22Rv1 (cell line): ENCODE results near the gene DCAF17.
"Not testable (repeated sequence)": the region's sequence is repeated elsewhere in the genome, so short reads cannot be mapped to it uniquely, and the experiment has no call there.

Source experiments
- H3K27ac ChIP-seq: fragments of 450-650 bp; 2 replicates; pipeline ENCODE4 v1.5.1; 2017
- ZFX ChIP-seq: fragments of 450-650 bp; IDR thresholded peaks from 2 replicates; pipeline ENCODE4 v1.6.1; 2017; ENCODE audit warnings: antibody characterized with exemption, borderline replicate concordance
- TF ChIP-seq, protein P1 (sequence below): fragments of 450-650 bp; IDR thresholded peaks from 2 replicates; pipeline ENCODE4 v1.5.1; 2017; ENCODE audit warnings: mild to moderate bottlenecking

Gene DCAF17

DNA sequence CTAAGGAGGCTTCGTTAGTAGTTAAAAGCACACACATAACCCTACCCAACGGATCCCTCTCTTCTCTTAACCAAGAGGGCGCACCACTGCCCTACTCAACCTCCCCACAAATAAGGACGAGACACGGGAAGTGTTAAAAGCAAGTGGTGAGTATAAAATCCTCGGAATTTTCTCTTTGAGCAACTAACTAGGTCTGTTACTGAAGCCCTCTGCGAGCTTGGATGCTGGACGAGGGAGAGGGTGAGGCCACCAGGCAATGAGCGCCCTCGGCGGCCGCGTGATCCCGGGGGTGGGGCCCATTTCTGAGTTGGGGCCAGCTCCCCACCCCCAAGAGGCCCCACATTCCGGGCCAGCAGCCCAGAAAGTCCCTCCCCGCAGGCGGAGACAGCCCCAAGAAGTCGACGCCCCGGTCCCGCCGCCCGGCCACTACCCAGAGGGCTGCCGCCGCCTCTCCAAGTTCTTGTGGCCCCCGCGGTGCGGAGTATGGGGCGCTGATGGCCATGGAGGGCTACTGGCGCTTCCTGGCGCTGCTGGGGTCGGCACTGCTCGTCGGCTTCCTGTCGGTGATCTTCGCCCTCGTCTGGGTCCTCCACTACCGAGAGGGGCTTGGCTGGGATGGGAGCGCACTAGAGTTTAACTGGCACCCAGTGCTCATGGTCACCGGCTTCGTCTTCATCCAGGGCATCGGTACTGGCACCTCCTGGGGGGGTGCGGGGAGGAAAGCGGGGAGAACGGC lies 88.2 kb downstream of the DCAF17 start, which contains the start of gene CYBRD1:
Gene CYBRD1, plus strand, starts transcription at position 423 of the 736 bp plus-strand sequence. Its CDS starts 72 bp downstream, at position 495.
- TF ChIP-seq ZFX = no peak
- TF ChIP-seq, protein P1, sequence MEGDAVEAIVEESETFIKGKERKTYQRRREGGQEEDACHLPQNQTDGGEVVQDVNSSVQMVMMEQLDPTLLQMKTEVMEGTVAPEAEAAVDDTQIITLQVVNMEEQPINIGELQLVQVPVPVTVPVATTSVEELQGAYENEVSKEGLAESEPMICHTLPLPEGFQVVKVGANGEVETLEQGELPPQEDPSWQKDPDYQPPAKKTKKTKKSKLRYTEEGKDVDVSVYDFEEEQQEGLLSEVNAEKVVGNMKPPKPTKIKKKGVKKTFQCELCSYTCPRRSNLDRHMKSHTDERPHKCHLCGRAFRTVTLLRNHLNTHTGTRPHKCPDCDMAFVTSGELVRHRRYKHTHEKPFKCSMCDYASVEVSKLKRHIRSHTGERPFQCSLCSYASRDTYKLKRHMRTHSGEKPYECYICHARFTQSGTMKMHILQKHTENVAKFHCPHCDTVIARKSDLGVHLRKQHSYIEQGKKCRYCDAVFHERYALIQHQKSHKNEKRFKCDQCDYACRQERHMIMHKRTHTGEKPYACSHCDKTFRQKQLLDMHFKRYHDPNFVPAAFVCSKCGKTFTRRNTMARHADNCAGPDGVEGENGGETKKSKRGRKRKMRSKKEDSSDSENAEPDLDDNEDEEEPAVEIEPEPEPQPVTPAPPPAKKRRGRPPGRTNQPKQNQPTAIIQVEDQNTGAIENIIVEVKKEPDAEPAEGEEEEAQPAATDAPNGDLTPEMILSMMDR = no peak
- H3K27ac ChIP-seq = peak within 1 kb of the TSS; percentile 51

DNA sequence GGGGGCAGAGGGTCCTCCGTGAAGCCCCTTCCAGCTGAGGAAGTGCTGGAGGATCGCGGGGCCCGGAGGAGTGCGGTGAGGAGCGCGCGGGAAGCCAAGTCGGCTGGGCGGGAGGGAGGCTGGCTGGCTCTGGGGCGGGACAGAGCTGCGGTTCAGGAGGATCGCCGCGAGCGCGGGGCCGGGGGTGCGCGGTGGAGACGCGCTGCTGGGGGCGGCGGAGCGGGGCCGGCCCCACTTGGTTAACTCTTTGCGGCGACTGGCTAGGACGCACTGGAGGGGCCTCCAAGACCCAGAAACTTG lies 88.7 kb downstream of the DCAF17 start:
- H3K27ac ChIP-seq = peak overlapping the region; percentile 51; the same call in 1 of the 2 replicates
- TF ChIP-seq ZFX = no peak
- TF ChIP-seq, protein P1 = no peak

DNA sequence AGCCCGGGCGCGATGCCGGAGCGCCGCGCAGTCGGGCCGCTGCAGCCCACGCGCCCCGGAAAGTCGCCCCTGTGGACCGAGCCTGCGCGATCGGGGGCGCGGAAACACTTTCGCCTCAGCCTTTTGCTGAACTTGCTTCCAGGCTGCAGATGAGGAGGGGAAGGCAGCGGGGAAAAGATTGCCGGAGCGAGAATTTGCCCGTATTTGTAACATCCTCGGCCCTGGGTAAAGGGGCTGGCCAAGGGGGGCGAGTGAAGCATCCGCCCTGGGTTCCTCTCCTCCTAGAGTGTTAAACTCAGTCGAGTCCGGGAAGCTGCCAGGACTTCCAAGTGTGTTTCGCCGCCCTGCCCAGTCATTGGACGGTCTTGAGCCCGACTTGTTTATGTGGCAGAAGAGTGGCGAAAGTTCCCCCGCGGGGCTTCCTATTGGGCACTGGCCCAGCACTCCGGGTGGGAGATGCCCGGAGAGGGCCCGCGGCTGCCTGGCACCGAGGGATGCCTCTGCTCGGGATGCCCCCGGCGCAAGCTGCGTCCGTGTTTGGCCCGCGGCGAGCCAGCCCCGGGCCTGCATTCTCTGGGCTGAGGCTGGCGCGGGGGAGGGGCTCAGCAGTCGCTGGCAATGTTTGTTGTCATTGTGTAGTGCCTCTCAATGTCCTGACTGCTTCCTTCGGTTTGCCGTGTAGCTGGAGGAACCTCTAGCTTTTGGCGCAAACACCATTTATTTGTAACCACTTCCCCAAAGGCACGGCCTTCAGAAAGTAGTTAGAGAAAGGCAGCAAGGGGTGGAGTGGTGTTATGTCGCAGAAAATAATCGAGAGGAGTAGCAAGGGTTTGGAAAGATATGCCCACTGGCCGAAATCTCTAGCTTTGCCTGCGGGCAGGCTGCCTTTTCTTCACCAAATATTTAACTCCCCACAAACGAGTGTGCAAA lies 89.3 kb downstream of the DCAF17 start:
- H3K27ac ChIP-seq = peak overlapping the region; percentile 51
- TF ChIP-seq ZFX = no peak
- TF ChIP-seq, protein P1 = no peak

DNA sequence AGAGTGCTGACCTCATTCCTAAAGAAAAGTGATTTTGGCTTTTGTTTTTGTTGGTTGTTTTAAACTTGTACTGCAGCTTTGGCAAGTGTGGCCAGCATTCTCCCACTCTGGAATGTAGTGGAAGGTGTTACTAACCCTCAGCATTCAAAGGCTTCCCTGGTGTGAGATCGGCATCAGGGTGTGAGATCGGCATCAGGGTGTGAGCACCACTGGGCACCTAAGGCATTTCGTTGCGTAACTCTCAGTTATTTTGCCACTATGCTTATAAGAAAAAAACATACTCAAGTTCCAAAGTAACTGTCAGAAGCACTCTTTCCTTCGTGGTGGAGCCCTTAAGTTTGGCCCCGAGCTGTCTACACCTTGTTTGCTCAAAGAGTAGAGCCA lies 90.0 kb downstream of the DCAF17 start:
- no peak for TF ChIP-seq ZFX
- TF ChIP-seq, protein P1 = no peak
- H3K27ac ChIP-seq = peak overlapping the region; percentile 51

DNA sequence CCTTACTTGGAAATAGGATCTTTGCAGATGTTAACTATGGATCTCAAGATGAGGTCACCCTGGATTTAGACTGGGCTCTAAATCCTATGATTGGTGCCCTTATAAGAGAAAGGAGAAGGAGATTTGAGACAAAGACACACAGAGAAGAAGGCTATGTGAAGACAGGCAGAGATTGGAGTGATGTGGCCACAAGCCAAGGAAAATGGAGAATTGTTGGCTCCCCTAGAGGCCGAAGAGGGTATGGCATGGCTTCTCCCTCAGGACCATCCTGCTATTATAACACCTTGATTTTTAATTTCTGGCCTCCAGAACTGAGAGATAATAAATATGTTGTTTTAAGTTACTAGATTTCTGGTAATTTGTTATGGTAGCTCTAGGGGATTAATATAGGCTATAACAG lies 95.9 kb downstream of the DCAF17 start:
- no peak overlapping the region for H3K27ac ChIP-seq
- no peak for TF ChIP-seq ZFX
- TF ChIP-seq, protein P1 = peak; percentile 46

DNA sequence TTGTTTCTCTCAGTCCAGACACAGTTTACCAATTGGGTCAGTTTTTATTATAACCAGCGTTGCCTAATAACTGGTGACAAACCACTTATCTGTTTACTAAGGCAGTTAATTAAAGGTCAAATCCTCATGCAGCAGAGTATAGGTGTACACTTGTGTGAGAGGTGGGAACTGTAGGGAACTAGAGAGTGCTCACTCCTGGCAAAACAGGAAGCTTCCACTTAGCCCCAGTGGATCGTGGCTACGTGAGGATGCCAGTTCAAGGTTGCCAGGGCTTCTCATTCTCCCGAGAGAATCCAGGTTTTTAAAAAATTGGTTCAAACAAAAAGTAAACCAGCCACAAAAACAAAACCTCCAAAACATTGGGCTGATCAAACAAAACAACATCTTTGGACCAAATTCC lies 96.4 kb downstream of the DCAF17 start:
- no peak for TF ChIP-seq ZFX
- TF ChIP-seq, protein P1 = no peak
- H3K27ac ChIP-seq = no peak overlapping the region

DNA sequence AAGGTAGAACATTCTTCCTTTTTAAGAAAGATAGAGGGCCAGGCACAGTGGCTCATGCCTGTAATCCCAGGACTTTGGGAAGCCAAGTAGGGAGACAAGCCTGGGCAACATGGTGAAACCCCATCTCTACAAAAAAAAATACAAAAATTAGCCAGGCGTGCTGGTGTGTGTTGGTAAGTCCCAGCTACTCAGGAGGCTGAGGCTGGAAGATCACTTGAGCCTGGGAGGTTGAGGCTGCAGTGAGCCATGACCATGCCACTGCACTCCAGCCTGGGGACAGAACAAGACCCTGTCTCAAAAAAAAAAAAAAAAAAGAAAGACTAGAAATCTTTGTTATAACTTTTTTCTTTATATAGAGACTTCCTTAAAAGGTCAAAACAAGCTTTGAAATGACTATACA lies 96.8 kb downstream of the DCAF17 start:
- H3K27ac ChIP-seq = not testable (repeated sequence)
